ENCODE results near the gene UBD.

- TF ChIP-seq POLR2A (IDR thresholded peaks at IDR 0.05; ENCODE audit: low read depth, low read length) (no peak), POLR2AphosphoS5 (IDR thresholded peaks at IDR 0.05; ENCODE audit: low read depth, low read length) (no peak)
These were observed 42.3 kb downstream of the UBD start for GRCh38 chr6:29517245-29517644.

Measured in GM12891 (cell line).